Activated effector memory CD4-positive, alpha-beta T cell treated with anti-CD3 and anti-CD28 coated beads, Interleukin-2, amount 50 U/mL, for 16 hours (primary cell): Measurements from ENCODE around the gene CYP27A1.

Experiments used
- DNase-seq: peaks from one replicate; pipeline ENCODE4 v3.0.0-alpha.2; 2020

The CYP27A1 gene

GRCh38 chr2:218776488-218776887 lies 5.5 kb upstream of the CYP27A1 start:
- DNase-seq = no peak

GRCh38 chr2:218777276-218777990 lies 4.5 kb upstream of the CYP27A1 start:
- no peak for DNase-seq

GRCh38 chr2:218780046-218780445 lies 1.9 kb upstream of the CYP27A1 start:
- DNase-seq = no peak

GRCh38 chr2:218780851-218781690 lies 876 bp upstream of the CYP27A1 start:
- DNase-seq = no peak

- no peak for DNase-seq
Observed at GRCh38 chr2:218782528-218782844, 539 bp downstream of the CYP27A1 start.

- no peak for DNase-seq
Observed at GRCh38 chr2:218783688-218784087, 1.7 kb downstream of the CYP27A1 start.

GRCh38 chr2:218785103-218785502 lies 3.2 kb downstream of the CYP27A1 start:
- DNase-seq = no peak

- DNase-seq = no peak
Observed at GRCh38 chr2:218786133-218786532, 4.2 kb downstream of the CYP27A1 start.

GRCh38 chr2:218788529-218789255 lies 6.7 kb downstream of the CYP27A1 start:
- no peak for DNase-seq

- DNase-seq = no peak
Observed at GRCh38 chr2:218792433-218792832, 10.5 kb downstream of the CYP27A1 start.

- no peak for DNase-seq
Observed at GRCh38 chr2:218796691-218797090, 14.7 kb downstream of the CYP27A1 start.

- no peak for DNase-seq
Observed at GRCh38 chr2:218798767-218799504, 17.0 kb downstream of the CYP27A1 start.

- DNase-seq = no peak
Observed at GRCh38 chr2:218799990-218800389, 18.0 kb downstream of the CYP27A1 start.

- no peak for DNase-seq
Observed at GRCh38 chr2:218802386-218802994, 20.5 kb downstream of the CYP27A1 start.

- DNase-seq = no peak
Observed at GRCh38 chr2:218804817-218805216, 22.9 kb downstream of the CYP27A1 start.

GRCh38 chr2:218805627-218806026 lies 23.7 kb downstream of the CYP27A1 start:
- no peak for DNase-seq

- DNase-seq = no peak
Observed at GRCh38 chr2:218806346-218806978, 24.5 kb downstream of the CYP27A1 start.

GRCh38 chr2:218807626-218808025 lies 25.7 kb downstream of the CYP27A1 start:
- no peak for DNase-seq

- DNase-seq = no peak
Observed at GRCh38 chr2:218809515-218809914, 27.6 kb downstream of the CYP27A1 start.

- DNase-seq = no peak
Observed at GRCh38 chr2:218810256-218810655, 28.3 kb downstream of the CYP27A1 start.

- no peak for DNase-seq
Observed at GRCh38 chr2:218811382-218811781, 29.4 kb downstream of the CYP27A1 start.
